Uterus (tissue), 2 donors: Measurements from ENCODE around the gene SLC30A3.

ENCODE experiments used
- CTCF ChIP-seq, 4 experiments: fragments of 200-600 bp in 2 of 4; fragments of 450-650 bp in 2 of 4; sonication (generic) in 2 of 4; IDR thresholded peaks; one replicate each; pipeline ENCODE4 v1.5.1; 2016 to 2019; ENCODE audit warnings: antibody characterized with exemption in 4 of 4, mild to moderate bottlenecking in 2 of 4, moderate library complexity in 1 of 4
- POLR2A ChIP-seq, 2 donors: fragments of 450-650 bp; IDR thresholded peaks; one replicate each; pipeline ENCODE4 v1.6.1; 2016; ENCODE audit warnings: antibody characterized with exemption in 2 of 2, mild to moderate bottlenecking in 1 of 2, moderate library complexity in 1 of 2

DNA sequence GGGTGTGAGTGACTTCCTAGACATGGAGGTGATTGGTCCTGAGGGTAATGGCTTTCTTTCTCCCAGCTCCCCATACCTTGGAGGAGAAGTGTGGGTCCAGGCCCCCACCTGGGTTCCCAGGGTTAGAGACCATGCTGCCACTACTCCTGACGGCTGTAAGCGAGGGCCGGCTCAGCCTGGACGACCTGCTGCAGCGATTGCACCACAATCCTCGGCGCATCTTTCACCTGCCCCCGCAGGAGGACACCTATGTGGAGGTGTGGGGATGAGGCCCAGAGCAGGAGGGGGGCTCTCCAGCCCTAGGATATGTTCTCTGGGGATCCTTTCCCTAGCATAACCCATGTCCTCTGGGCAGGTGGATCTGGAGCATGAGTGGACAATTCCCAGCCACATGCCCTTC is 23.9 kb downstream of the SLC30A3 start:
- no peak for TF ChIP-seq CTCF (IDR thresholded peaks at IDR 0.05)
- TF ChIP-seq POLR2A (IDR thresholded peaks at IDR 0.05) = no peak
